GM12891 (cell line): ENCODE measurements around the gene RBM11. TPM values are rescaled to one million over a fixed set of nuclear protein-coding genes. Genes with fewer than 3 reads are reported as not detected.
A peak's percentile ranks its signal among the peaks of the same experiment; 100 is the strongest.
"Not testable (repeated sequence)": the region's sequence is repeated elsewhere in the genome, so short reads cannot be mapped to it uniquely, and the experiment has no call there.

Source experiments
- DNase-seq: peaks from one replicate; pipeline ENCODE4 v3.0.0; 2011; ENCODE audit warnings: low spot score; ENCODE audit not compliant: insufficient read length
- FAIRE-seq: peaks from 2 replicates; lab custom pipeline; 2011; peaks lifted over from hg19 to GRCh38; lab: Jason Lieb, UNC
- PAX5 ChIP-seq: IDR thresholded peaks from 2 replicates; pipeline ENCODE4 v1.6.1; 2011; ENCODE audit warnings: low read length, moderate library complexity, mild to moderate bottlenecking; ENCODE audit not compliant: insufficient read depth, severe bottlenecking
- POLR2A ChIP-seq: IDR thresholded peaks from 2 replicates; pipeline ENCODE4 v1.6.1; 2011; ENCODE audit warnings: low read depth, low read length, control low read depth
- POLR2AphosphoS5 ChIP-seq: IDR thresholded peaks from 2 replicates; pipeline ENCODE4 v1.6.1; 2011; ENCODE audit warnings: low read depth, low read length, control low read depth
- POU2F2 ChIP-seq: IDR thresholded peaks from 2 replicates; pipeline ENCODE4 v1.6.1; 2011; ENCODE audit warnings: low read depth, mild to moderate bottlenecking, control low read depth, low read length, moderate library complexity
- SPI1 ChIP-seq: IDR thresholded peaks from 2 replicates; pipeline ENCODE4 v1.6.1; 2011; ENCODE audit warnings: low read depth, low read length, control low read depth
- TAF1 ChIP-seq: IDR thresholded peaks from 2 replicates; pipeline ENCODE4 v1.6.1; 2011; ENCODE audit warnings: low read depth, low read length, control low read depth
- polyA plus RNA-seq: library from polyadenylated mRNA; unstranded; fragments of >200 nt; gene quantifications from one replicate; pipeline ENCODE4 v1.2.1, GENCODE V29; 2012; ENCODE audit warnings: low read depth, missing spikeins, inconsistent platforms; ENCODE audit not compliant: missing spikeins

The RBM11 gene, protein sequence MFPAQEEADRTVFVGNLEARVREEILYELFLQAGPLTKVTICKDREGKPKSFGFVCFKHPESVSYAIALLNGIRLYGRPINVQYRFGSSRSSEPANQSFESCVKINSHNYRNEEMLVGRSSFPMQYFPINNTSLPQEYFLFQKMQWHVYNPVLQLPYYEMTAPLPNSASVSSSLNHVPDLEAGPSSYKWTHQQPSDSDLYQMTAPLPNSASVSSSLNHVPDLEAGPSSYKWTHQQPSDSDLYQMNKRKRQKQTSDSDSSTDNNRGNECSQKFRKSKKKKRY
- 0.31 TPM for polyA plus RNA-seq

DNA sequence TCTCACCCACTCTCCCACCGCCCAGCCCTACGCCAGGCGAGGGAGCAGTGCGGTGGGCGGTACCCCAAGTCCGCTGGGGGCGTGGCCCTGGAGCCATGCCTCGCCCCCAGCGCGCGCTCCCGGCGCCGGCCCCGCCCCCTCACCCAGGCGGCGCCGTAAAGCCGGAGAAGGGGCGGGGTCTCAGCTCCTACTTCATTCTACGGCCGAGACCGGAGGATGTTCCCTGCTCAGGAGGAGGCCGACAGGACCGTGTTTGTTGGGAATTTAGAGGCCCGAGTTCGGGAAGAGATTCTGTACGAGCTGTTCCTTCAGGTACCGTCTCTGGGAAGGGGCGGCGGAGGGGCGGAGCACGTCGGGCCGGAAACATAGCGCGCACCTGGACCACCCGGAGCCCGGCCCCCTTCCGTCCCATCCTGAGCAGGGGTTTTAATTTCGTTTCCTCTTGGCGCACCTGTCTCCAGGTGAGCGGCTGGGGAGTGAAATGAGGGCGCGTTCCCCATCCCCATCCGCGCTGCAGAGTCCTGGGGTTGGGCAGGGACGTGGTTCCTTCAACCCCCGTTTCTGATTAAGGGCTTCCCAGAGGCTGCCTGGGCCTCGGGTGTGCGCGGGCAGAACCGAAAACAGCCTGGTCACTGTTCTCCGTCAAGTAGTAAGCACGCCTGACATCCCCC lies at the start of gene RBM11:
RBM11 (plus strand) TSS at position 187 of the 671 bp plus-strand sequence; CDS start at position 217, 30 bp downstream.
- no peak for TF ChIP-seq POU2F2
- FAIRE-seq (peak; percentile 58), DNase-seq (peak; percentile 35)

DNA sequence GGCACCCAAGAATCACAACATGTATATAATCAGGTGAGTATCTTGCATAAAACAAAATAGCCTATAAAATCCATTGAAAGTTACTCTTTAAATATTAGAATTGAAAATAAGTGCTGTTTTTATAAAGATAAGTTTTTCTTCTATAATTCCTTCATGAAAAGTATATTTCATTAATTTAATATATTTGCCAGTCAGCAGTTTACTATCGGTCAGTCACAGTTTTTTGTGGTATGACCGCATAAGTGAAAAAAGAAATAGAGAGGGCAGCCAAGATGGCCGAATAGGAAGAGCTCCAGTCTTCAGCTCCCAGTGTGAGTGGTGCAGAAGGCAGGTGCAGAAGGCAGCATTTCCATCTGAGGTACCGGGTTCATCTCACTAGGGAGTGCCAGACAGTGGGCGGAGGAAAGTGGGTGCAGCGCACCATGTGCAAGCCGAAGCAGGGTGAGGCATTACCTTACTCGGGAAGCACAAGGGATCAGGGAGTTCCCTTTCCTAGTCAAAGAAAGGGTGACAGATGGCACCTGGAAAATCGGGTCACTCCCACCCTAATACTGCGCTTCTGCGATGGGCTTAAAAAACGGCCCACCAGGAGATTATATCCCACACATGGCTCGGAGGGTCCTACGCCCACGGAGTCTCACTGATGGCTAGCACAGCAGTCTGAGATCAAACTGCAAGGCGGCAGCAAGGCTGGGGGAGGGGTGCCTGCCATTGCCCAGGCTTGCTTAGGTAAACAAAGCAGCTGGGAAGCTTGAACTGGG lies 49.3 kb upstream of the RBM11 start:
- not testable (repeated sequence) for DNase-seq, FAIRE-seq

DNA sequence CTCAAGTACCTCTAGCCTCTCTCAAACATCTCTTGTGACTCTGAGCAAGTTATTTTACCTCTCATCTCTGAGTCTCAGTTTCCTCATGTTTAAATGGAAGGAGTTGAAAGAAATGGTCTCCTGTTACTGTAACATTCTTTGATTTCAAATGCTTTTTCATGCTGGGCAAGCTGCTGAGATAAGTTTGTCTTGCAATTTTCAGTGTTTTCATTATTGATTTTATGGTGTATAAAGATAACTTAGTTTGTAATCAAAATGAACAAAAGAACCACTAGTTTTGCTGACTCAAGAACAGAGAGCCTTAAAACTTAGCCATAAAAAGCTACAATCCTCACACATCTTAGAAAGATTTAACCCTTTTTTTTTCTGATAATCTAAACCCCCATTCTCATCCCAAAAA lies 9.7 kb upstream of the RBM11 start:
- DNase-seq (no peak), FAIRE-seq (no peak)

DNA sequence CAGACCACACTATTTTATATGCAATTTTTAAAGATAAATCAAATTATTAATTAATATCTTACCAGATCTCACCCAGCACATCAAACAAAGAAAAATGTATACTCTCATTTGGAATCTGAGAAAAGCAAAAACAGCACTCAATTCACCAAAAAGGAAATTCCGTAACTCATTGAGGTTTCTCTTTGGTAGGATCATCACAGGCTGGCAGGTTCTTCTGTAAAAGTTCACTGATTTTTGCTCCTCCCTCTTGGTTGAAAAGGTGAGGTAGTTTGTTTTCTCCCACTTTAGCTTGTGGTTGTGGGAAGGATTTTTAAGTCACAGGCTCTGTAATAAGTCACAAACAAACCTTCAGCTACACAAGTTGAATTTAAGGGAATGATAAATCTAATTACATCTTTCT lies 5.2 kb upstream of the RBM11 start, which contains the start of gene LIPI:
LIPI (minus strand) TSS at position 218 of the 400 bp plus-strand sequence; CDS start at position 108, 110 bp downstream.
- FAIRE-seq = no peak
- TF ChIP-seq SPI1 = no peak
- TF ChIP-seq TAF1 = no peak
- TF ChIP-seq POLR2AphosphoS5 = no peak
- TF ChIP-seq POLR2A = no peak
- no peak for TF ChIP-seq PAX5
- TF ChIP-seq POU2F2 = no peak
- DNase-seq = no peak

More for the DNA sequence above, 9.7 kb upstream of the RBM11 start:
- TF ChIP-seq POU2F2 (no peak), POLR2AphosphoS5 (no peak), POLR2A (no peak), TAF1 (no peak), PAX5 (no peak), SPI1 (no peak)

DNA sequence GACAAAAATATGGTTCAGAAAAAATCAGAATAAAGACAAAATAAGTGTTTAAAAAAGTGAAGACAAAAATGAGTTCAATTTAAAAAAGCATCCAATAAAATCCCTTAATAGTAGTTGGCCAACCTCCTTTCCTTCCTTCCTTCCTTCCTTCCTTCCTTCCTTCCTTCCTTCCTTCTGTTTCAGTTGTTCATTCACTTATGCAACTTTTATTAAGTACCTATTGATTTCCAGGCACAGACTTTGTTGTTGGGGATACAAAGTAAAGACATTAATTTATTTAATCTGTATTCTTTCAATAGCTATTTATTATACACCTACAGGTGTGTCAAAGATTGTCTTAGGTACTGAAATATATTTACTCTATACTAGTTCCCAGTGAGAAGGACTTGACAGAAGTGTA lies 2.8 kb upstream of the RBM11 start:
- FAIRE-seq (no peak), DNase-seq (no peak)
- TF ChIP-seq POLR2A = no peak
- no peak for TF ChIP-seq TAF1
- no peak for TF ChIP-seq POU2F2
- no peak for TF ChIP-seq PAX5
- TF ChIP-seq SPI1 = no peak
- no peak for TF ChIP-seq POLR2AphosphoS5

DNA sequence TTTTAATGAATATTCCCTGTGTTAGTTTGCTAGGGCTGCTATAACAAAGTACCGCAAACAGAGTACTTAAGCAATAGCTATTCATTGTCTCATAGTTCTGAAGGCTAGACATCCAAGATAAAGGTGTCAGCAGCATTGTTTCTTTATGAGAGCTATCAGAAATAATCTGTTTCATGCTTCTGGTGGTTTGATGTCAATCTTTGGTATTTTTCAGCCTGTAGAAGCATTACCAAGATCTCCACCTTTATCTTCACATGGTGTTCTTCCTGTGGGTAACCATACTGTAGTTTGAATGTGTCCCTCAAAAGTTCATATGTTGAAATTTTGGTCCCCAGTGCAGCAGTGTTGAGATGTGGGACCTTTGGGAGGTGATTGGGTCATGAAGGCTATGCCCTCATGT lies 7.4 kb downstream of the RBM11 start:
- TF ChIP-seq POLR2AphosphoS5 (no peak), TAF1 (no peak), POLR2A (no peak), PAX5 (no peak), POU2F2 (no peak), SPI1 (no peak)
- FAIRE-seq (no peak), DNase-seq (no peak)

DNA sequence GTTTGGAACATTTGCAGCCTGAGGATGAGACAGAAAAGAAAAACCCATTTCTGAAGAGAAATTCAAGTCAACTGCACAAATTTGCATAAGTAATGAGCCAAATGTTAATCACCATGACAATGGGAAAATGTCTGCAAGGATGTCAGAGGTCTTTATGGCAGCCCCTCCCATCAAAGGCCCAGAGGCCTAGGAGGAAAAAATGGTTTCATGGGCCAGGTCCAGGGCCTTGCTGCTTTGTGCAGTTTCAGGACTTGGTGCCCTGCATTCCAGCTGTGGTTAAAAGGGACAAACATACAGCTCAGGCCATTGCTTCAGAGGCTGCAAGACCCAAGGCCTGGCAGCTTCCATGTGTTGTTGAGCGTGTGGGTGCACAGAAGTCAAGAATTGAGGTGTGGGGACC lies 13.4 kb downstream of the RBM11 start:
- DNase-seq = no peak
- no peak for FAIRE-seq
- TF ChIP-seq POU2F2 (no peak), POLR2AphosphoS5 (no peak), POLR2A (no peak), SPI1 (no peak), PAX5 (no peak), TAF1 (no peak)

DNA sequence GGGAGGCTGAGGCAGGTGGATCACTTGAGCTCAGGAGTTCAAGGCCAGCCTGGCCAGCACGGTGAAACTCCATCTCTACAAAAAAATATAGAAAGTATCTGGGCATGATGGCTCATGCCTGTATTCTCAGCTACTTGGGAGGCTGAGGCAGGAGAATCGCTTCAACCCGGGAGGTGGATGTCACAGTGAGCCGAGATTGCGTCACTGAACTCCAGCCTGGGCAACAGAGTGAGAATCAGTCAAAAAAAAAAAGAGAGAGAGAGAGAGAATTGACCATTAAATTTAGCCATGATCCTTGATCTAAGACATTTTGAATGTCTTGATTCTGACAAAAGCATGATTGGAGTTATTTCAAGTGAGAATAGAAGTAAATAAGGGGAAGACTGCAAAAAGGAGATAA lies 19.1 kb downstream of the RBM11 start:
- no peak for DNase-seq
- no peak for FAIRE-seq
- no peak for TF ChIP-seq POU2F2
- no peak for TF ChIP-seq SPI1
- TF ChIP-seq PAX5 = no peak
- no peak for TF ChIP-seq POLR2AphosphoS5
- TF ChIP-seq TAF1 = no peak

DNA sequence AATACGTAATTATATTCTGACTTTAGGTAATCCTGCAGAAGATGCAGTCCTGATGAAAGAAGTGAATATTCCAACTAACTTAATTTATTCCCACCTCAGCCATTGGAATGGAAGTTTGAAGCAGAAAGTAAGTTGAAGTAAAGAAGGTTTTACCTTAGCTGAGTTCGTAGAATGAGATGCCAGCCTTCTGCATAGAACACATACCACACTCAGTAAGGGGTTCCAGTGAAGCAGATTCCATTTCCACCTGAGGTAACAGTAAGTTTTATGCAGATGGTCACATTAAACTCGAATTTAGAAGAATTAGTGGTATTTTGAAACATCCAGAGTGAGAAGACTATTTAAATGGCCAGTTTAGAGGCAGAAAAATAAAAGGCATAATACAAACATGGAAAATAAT lies 20.2 kb downstream of the RBM11 start:
- DNase-seq = no peak
- no peak for TF ChIP-seq POU2F2
- no peak for TF ChIP-seq PAX5
- no peak for TF ChIP-seq POLR2A
- no peak for FAIRE-seq

DNA sequence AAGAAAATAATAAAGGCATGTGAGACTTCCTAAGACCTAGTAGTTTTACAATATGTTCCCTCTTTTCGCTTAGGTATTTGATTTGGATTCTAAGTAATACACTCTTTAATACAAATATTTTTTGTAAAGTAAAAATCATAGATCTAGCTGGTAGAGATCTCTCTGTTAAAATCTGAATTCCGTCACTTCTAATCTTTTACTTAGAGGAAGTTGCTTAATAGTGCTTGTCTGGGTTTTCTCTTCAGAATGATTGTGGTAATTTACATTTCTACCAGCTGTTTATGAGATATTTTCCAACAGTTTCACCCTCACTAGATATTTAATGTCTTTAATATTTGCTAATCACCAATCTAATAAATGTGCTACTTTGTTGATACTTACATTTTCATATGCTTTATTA lies 23.3 kb downstream of the RBM11 start:
- TF ChIP-seq POLR2A (no peak), POU2F2 (no peak), POLR2AphosphoS5 (no peak), PAX5 (no peak), SPI1 (no peak)
- no peak for DNase-seq
- FAIRE-seq = no peak
